Measurements from ENCODE around the gene PACS2. TPM values are rescaled to one million over a fixed set of nuclear protein-coding genes. Genes with fewer than 3 reads are reported as not detected.
A peak's percentile ranks its signal among the peaks of the same experiment; 100 is the strongest.

PACS2 gene
- total RNA-seq, 1 experiment from 2014 or later: 100 TPM

DNA sequence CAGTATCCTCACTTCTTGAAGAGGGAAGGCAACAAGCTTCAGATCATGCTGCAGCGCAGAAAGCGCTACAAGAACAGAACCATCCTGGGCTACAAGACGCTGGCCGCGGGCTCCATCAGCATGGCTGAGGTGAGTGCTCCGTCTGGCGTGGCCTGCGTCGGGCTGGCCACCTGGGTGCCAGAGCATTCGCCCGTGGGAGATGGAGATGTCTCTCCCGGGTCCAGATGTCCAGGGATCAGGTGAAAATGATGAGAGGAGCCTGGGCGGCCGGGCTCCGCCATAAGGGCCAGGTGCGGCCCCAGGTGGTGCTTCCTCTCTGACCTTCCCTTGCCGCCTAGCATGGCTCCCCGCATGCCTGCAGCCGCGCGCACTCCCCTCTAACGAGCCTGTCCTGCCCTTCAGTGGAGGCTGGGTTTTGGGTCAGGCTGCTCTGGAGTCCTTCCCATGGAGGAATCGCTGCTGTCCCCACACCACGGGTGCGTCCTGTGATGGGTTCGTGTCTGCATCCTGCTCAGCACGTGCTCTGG lies 40.6 kb downstream of the PACS2 start:
- peak overlapping the region; percentile 72 for H3K27ac Mint-ChIP-seq
- TF ChIP-seq, protein P1, sequence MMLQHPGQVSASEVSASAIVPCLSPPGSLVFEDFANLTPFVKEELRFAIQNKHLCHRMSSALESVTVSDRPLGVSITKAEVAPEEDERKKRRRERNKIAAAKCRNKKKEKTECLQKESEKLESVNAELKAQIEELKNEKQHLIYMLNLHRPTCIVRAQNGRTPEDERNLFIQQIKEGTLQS (CRISPR knock-in tag; conservative IDR thresholded peaks at IDR 0.05): no peak
- TF ChIP-seq, protein P2, sequence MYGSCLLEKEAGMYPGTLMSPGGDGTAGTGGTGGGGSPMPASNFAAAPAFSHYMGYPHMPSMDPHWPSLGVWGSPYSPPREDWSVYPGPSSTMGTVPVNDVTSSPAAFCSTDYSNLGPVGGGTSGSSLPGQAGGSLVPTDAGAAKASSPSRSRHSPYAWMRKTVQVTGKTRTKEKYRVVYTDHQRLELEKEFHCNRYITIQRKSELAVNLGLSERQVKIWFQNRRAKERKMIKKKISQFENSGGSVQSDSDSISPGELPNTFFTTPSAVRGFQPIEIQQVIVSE (CRISPR knock-in tag; IDR thresholded peaks at IDR 0.05; ENCODE audit: borderline replicate concordance): no peak

DNA sequence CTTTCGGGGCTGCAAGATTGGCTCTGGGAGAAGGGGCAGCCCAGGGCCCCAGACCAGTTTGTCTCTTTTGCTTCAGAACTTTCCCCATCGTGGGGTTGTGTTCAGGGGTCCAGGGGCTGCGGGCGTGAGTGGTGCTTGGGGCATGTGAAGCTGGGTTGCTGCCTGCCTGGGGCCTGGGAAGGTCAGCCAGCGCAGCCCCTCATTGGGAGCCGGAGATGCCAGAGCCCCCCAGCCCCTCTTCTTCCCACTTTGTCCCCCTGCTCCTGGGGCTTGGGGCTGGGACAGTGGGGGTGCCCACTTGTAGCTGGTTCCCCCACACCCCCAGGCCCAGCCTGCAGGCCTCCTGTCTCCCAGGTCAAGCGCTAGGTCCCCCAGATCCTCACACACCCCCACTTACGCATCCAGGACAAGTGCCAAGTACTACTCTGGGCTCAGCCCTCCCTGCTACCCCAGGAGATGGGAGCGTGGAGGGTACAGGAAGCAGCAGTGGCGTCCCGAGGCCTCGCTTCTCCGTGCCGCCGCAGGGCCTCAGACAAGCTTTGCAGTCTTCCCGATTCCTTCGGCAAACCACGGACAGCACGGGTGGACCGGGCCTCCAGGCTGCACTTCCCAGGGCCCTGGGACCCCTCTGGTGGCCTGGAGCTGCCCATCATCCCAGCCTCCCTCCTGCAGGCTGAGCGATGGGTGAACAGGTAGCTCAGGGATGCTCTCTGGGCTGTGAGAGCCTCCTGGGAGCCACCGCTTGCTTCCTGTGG lies 41.5 kb downstream of the PACS2 start:
- Mint-ChIP-seq H3K4me1 (peaks cover 7% of the 10 kb centered on the region; the same call in 1 of the 2 replicates), H3K36me3 (peaks cover 5% of the 10 kb centered on the region), H3K4me3 (no peak overlapping the region), H3K9me3 (no peaks in the 10 kb centered on the region), H3K27ac (peak overlapping the region; percentile 32; the same call in 1 of the 2 replicates), H3K27me3 (ENCODE audit: low read depth) (no peaks in the 10 kb centered on the region)
- CTCF ChIA-PET: interaction anchor here (0.6 to 1.6 kb wide), 6 partner anchors 8 to 154 kb away, joined by 3 to 4 read pairs (median 4); no protein-coding TSS in a partner anchor
- POLR2A ChIA-PET: no interaction called here
- TF ChIP-seq FOXK1 (CRISPR knock-in tag; IDR thresholded peaks at IDR 0.05): no peak
- TF ChIP-seq, protein P3, sequence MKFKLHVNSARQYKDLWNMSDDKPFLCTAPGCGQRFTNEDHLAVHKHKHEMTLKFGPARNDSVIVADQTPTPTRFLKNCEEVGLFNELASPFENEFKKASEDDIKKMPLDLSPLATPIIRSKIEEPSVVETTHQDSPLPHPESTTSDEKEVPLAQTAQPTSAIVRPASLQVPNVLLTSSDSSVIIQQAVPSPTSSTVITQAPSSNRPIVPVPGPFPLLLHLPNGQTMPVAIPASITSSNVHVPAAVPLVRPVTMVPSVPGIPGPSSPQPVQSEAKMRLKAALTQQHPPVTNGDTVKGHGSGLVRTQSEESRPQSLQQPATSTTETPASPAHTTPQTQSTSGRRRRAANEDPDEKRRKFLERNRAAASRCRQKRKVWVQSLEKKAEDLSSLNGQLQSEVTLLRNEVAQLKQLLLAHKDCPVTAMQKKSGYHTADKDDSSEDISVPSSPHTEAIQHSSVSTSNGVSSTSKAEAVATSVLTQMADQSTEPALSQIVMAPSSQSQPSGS (CRISPR knock-in tag; IDR thresholded peaks at IDR 0.05; ENCODE audit: borderline replicate concordance, low read depth): no peak
- TF ChIP-seq ZNF423 (CRISPR knock-in tag; IDR thresholded peaks at IDR 0.05): 0 out of 2 replicates have a peak, but pooled peaks have one; percentile 3
- ATAC-seq (no peak), DNase-seq (ENCODE audit: low spot score) (no peak)

More for the DNA sequence above, 40.6 kb downstream of the PACS2 start:
- ChIA-PET CTCF (interaction anchor here (0.5 to 1.6 kb wide), 2 partner anchors 15 to 21 kb away, joined by 3 read pairs; no protein-coding TSS in a partner anchor), POLR2A (no interaction called here)
- DNase-seq (ENCODE audit: low spot score) (no peak), ATAC-seq (no peak)
- H3K4me1 Mint-ChIP-seq: peaks cover 7% of the 10 kb centered on the region; the same call in 1 of the 2 replicates
- H3K9me3 Mint-ChIP-seq: no peaks in the 10 kb centered on the region
- H3K36me3 Mint-ChIP-seq: no peaks in the 10 kb centered on the region; the same call in 1 of the 2 replicates
- no peaks in the 10 kb centered on the region for H3K27me3 Mint-ChIP-seq (ENCODE audit: low read depth)
- H3K4me3 Mint-ChIP-seq: no peak overlapping the region

DNA sequence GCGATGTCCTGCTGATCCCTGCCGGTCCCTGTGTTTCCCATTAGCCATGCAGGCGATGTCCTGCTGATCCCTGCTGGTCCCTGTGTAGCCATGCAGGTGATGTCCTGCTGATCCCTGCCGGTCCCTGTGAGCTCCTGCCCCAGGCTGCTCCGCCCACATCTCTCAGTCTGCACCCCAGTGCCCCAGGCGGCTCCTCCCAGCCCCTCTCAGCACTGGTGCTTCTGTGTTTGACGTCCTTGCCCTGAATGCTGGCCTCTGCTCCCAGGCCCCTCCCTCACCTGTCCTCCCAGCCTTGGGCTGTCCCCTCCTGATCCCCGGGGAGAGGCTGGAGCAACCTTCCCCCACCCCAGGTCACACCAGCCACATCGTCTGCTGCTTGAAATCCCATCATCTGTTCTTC lies 42.4 kb downstream of the PACS2 start:
- ChIA-PET POLR2A (no interaction called here), CTCF (interaction anchor here (0.6 to 1.3 kb wide), 5 partner anchors 9 to 155 kb away, joined by 3 to 4 read pairs (median 4); no protein-coding TSS in a partner anchor)
- peak; percentile 40 for ATAC-seq
- Mint-ChIP-seq H3K4me1 (peaks cover 7% of the 10 kb centered on the region; the same call in 1 of the 2 replicates), H3K36me3 (peaks cover 8% of the 10 kb centered on the region), H3K27ac (peak overlapping the region; percentile 32; the same call in 1 of the 2 replicates), H3K9me3 (no peaks in the 10 kb centered on the region), H3K4me3 (no peak overlapping the region), H3K27me3 (ENCODE audit: low read depth) (no peaks in the 10 kb centered on the region)
- DNase-seq (ENCODE audit: low spot score): no peak
- TF ChIP-seq, protein P4, sequence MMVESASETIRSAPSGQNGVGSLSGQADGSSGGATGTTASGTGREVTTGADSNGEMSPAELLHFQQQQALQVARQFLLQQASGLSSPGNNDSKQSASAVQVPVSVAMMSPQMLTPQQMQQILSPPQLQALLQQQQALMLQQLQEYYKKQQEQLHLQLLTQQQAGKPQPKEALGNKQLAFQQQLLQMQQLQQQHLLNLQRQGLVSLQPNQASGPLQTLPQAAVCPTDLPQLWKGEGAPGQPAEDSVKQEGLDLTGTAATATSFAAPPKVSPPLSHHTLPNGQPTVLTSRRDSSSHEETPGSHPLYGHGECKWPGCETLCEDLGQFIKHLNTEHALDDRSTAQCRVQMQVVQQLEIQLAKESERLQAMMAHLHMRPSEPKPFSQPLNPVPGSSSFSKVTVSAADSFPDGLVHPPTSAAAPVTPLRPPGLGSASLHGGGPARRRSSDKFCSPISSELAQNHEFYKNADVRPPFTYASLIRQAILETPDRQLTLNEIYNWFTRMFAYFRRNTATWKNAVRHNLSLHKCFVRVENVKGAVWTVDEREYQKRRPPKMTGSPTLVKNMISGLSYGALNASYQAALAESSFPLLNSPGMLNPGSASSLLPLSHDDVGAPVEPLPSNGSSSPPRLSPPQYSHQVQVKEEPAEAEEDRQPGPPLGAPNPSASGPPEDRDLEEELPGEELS (CRISPR knock-in tag; IDR thresholded peaks at IDR 0.05): no peak
- TF ChIP-seq ETV6 (CRISPR knock-in tag; IDR thresholded peaks at IDR 0.05) (no peak), TCF7 (CRISPR knock-in tag; IDR thresholded peaks at IDR 0.05; ENCODE audit: low read depth) (no peak), ZNF423 (CRISPR knock-in tag; IDR thresholded peaks at IDR 0.05) (peak; percentile 28)

DNA sequence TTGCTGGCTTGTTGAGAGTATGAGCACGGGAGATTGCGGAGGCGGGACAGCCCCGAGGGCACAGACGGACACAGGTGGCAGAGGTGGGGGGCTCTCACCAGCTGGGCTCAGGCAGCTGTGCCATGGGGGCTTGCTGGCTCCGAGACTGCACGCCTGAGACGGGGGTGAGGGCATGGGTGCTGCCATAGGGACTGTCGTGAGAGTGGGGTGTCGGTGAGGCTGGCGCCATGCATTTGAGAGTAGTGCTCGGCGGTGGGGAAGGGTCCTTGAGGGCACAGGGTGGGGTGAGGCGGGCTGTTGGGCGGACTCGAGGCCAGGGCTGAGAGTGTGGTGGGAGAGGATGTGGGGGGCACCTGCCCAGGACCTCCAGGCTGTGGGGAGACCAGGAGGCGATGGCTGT lies 43.1 kb downstream of the PACS2 start:
- no peak overlapping the region for H3K4me3 Mint-ChIP-seq
- ATAC-seq: no peak
- H3K36me3 Mint-ChIP-seq: peaks cover 8% of the 10 kb centered on the region
- H3K4me1 Mint-ChIP-seq: peaks cover 5% of the 10 kb centered on the region; the same call in 1 of the 2 replicates
- no peaks in the 10 kb centered on the region for H3K9me3 Mint-ChIP-seq
- no peak overlapping the region for H3K27ac Mint-ChIP-seq
- no peaks in the 10 kb centered on the region for H3K27me3 Mint-ChIP-seq (ENCODE audit: low read depth)
- ChIA-PET POLR2A (no interaction called here), CTCF (interaction anchor here (1.4 kb wide), 1 partner anchor 15 kb away, joined by 4 read pairs; no protein-coding TSS in a partner anchor)
- no peak for DNase-seq (ENCODE audit: low spot score)
- TF ChIP-seq JAZF1 (CRISPR knock-in tag; IDR thresholded peaks at IDR 0.05) (no peak), ZNF317 (CRISPR knock-in tag; IDR thresholded peaks at IDR 0.05; ENCODE audit: borderline replicate concordance, low read depth) (no peak), TEAD1 (CRISPR knock-in tag; IDR thresholded peaks at IDR 0.05) (no peak), ESRRA (CRISPR knock-in tag; IDR thresholded peaks at IDR 0.05; ENCODE audit: borderline replicate concordance) (no peak), ELF4 (CRISPR knock-in tag; IDR thresholded peaks at IDR 0.05; ENCODE audit: low read depth) (no peak), SP1 (CRISPR knock-in tag; conservative IDR thresholded peaks at IDR 0.05) (no peak)
- TF ChIP-seq, protein P5, sequence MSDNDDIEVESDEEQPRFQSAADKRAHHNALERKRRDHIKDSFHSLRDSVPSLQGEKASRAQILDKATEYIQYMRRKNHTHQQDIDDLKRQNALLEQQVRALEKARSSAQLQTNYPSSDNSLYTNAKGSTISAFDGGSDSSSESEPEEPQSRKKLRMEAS (CRISPR knock-in tag; IDR thresholded peaks at IDR 0.05): no peak
- TF ChIP-seq, protein P6, sequence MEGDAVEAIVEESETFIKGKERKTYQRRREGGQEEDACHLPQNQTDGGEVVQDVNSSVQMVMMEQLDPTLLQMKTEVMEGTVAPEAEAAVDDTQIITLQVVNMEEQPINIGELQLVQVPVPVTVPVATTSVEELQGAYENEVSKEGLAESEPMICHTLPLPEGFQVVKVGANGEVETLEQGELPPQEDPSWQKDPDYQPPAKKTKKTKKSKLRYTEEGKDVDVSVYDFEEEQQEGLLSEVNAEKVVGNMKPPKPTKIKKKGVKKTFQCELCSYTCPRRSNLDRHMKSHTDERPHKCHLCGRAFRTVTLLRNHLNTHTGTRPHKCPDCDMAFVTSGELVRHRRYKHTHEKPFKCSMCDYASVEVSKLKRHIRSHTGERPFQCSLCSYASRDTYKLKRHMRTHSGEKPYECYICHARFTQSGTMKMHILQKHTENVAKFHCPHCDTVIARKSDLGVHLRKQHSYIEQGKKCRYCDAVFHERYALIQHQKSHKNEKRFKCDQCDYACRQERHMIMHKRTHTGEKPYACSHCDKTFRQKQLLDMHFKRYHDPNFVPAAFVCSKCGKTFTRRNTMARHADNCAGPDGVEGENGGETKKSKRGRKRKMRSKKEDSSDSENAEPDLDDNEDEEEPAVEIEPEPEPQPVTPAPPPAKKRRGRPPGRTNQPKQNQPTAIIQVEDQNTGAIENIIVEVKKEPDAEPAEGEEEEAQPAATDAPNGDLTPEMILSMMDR (IDR thresholded peaks at IDR 0.05): no peak
- TF ChIP-seq, protein P7, sequence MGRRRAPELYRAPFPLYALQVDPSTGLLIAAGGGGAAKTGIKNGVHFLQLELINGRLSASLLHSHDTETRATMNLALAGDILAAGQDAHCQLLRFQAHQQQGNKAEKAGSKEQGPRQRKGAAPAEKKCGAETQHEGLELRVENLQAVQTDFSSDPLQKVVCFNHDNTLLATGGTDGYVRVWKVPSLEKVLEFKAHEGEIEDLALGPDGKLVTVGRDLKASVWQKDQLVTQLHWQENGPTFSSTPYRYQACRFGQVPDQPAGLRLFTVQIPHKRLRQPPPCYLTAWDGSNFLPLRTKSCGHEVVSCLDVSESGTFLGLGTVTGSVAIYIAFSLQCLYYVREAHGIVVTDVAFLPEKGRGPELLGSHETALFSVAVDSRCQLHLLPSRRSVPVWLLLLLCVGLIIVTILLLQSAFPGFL (CRISPR knock-in tag; IDR thresholded peaks at IDR 0.05; ENCODE audit: borderline replicate concordance): no peak
